RKO (cell line): ENCODE measurements around the gene PWP1.

Experiments
- DNase-seq: peaks from one replicate; pipeline ENCODE4 v3.0.0-alpha.2; 2016; ENCODE audit warnings: low spot score

PWP1 gene

GRCh38 chr12:107735763-107736162, 50.2 kb downstream of the PWP1 start:
- DNase-seq: no peak

DNA sequence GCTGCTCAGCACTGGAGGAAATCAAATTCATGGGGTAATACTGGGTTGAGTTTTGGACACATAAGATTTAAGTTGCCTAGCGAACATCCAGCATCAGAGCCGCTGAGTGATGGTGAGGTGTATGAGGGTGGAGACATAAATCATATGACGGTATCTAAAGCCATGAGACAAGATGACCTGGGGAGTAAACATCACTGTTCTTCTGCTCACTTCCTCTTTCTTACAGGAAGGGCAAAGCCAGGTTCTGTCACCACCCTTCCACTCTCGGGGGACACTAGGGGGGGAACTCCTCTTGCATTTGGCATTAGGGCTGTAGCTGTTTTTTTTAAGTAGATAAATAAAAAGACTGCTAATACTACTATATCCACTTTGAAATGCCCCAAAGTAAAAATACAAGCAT, 51.3 kb downstream of the PWP1 start:
- no peak for DNase-seq

- peak; percentile 82 for DNase-seq
Measured at GRCh38 chr12:107748472-107748871, 62.9 kb downstream of the PWP1 start.

DNA sequence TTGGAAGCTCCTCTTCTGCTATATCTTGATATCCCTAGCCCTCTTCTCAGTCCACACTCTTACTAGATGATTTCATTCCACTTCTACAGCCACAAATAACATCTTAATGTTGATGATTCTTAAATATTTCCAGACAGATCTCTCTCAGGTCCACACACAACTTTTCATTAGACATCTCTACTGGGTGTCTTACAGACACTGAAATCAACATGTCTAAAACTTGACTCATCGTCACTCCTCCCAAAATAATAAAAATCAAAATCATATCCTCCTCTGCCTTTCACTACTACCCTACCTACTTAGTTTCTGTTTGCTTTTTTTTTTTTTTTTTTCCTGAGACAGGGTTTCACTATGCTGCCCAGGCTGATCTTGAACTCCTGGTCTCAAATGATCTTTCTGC, 63.5 kb downstream of the PWP1 start:
- DNase-seq: peak; percentile 43

DNA sequence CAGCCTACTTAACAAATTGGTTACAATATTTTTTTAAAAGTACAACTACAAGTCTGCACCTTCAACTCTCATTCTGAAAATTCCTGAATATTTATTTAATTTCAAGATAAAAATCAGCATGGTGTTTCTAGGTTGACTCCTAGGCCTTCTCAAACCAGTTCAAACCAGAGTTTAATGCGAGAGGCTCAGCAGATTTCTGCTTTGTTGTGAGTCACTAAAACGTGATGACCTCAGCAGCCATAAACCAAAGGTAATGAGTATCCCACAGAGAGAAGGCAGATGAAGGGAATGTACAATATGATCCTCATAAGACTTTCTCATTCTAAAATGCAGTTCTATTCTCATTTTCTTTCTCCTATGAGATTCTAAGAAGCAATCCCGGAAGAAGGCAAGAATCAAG, 73.8 kb downstream of the PWP1 start:
- DNase-seq: peak; percentile 97

DNA sequence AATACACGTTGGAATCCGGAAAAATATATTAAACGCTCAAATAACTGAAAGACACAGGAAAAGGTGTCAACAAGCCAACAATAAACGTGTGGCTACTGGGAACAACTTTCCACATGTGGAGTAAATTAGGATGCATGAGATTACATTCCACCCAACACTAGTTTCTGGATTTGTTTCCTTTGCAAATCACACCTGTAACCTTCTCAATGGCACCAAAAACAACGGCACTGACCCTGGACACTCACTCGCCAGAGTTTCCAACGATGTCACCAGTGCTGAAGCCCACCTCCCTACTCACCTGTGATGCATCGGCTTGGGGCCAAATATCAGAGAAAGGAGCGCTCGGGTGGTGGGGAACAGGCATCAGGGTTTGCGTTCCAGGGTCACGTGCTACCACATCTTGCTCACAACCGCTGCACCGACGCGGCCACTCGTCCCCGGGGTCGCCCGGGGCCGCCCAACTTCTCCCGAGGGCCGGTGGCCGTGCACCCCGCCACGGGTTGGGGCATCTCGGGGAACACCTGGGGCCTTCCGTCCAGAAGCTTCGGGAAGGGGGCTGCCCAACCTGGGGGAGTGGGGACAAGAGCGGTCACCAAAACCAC, 74.7 kb downstream of the PWP1 start:
- DNase-seq: peak; percentile 52

GRCh38 chr12:107760809-107761501, 75.4 kb downstream of the PWP1 start, which contains the start of gene PRDM4:
TSS of gene PRDM4 (minus strand) at chr12:107761137. CDS start at chr12:107760515, 622 bp downstream.
- peak; percentile 94 for DNase-seq

- DNase-seq: no peak
Measured at GRCh38 chr12:107761502-107761904, 75.9 kb downstream of the PWP1 start.
